IgD-negative memory B cell (primary cell): ENCODE measurements around the gene PILRB. TPM values are rescaled to one million over a fixed set of nuclear protein-coding genes. Genes with fewer than 3 reads are reported as not detected.
"Not testable (repeated sequence)": the region's sequence is repeated elsewhere in the genome, so short reads cannot be mapped to it uniquely, and the experiment has no call there.

Experiments used
- H3K27ac Mint-ChIP-seq, 3 donors: one replicate each; pipeline ENCODE4 v1.8.0; 2020 to 2022; ENCODE audit warnings: mild to moderate bottlenecking in 3 of 3, mixed read lengths in 3 of 3, moderate library complexity in 1 of 3
- H3K27me3 Mint-ChIP-seq: one replicate; pipeline ENCODE4 v1.8.0; 2021; ENCODE audit warnings: mixed read lengths
- H3K36me3 Mint-ChIP-seq: one replicate; pipeline ENCODE4 v1.8.0; 2020; ENCODE audit warnings: mild to moderate bottlenecking, mixed read lengths
- H3K4me1 Mint-ChIP-seq, 3 donors: one replicate each; pipeline ENCODE4 v1.8.0; 2020 to 2022; ENCODE audit warnings: mixed read lengths in 3 of 3, mild to moderate bottlenecking in 1 of 3
- H3K4me3 Mint-ChIP-seq, 4 donors: one replicate each; pipeline ENCODE4 v1.8.0; 2020 to 2022; ENCODE audit warnings: mild to moderate bottlenecking in 4 of 4, mixed read lengths in 4 of 4, moderate library complexity in 3 of 4
- H3K9me3 Mint-ChIP-seq, 3 donors: one replicate each; pipeline ENCODE4 v1.8.0; 2020 to 2021; ENCODE audit warnings: mixed read lengths in 3 of 3, mild to moderate bottlenecking in 1 of 3
- polyA plus RNA-seq: library from polyadenylated mRNA; unstranded; fragments of 300-500 nt; fragmentation: Illumina TruSeq; gene quantifications from one replicate; pipeline ENCODE4 v1.2.3, GENCODE V29; 2021

Gene PILRB
- polyA plus RNA-seq, 1 donor from 2014 or later: 14.3 TPM

DNA sequence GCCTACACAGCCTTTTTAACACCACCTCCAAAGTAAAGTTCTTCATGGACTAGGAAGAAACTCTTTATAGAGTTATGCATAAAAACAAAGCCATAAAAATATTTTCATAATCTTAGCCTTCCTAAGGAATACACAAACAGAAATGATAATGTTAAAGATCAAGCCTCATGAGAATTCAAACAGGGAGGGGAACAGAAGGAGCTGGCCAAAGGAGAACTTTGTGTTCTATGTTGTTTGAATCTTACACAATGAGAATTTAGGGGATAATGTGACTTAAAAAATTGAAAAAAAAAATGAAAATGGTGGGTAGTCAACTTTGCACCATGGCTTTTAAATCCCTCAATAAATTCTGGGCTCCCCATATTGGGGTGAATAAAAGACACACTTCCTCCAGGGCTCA is 9.1 kb upstream of the PILRB start:
- H3K9me3 Mint-ChIP-seq: no peaks in the 10 kb centered on the region
- H3K27me3 Mint-ChIP-seq: no peaks in the 10 kb centered on the region
- no peaks in the 10 kb centered on the region for H3K36me3 Mint-ChIP-seq
- no peak overlapping the region for H3K4me3 Mint-ChIP-seq
- no peak overlapping the region for H3K27ac Mint-ChIP-seq
- H3K4me1 Mint-ChIP-seq: peaks cover 0 to 15% (median 12%) of the 10 kb centered on the region in 3 donors

DNA sequence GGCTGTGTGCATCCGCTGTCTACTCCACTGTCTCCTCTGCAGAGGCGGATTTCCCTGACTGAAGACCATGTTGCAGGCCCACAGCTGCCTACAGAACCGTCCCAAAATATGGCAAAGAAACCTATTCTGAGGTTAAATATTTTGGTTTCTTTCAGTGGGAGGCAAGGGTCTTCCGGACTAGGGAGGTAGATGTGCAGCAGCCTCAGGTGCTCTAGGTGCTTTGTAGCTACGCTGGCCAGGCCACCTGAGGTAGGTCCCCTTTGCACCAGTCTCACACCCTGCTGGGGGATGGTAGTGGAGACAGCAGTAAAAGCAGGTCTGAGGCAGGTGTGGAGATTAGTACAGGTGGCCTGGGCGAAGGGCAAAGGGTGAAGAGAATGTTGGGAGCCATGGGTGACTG is 8.2 kb upstream of the PILRB start:
- Mint-ChIP-seq H3K27me3 (no peaks in the 10 kb centered on the region), H3K4me1 (peaks cover 0 to 7% (median 6%) of the 10 kb centered on the region in 3 donors), H3K27ac (peak overlapping the region in 1 of 3 donors; percentile 58), H3K4me3 (no peak overlapping the region), H3K9me3 (no peaks in the 10 kb centered on the region), H3K36me3 (no peaks in the 10 kb centered on the region)

DNA sequence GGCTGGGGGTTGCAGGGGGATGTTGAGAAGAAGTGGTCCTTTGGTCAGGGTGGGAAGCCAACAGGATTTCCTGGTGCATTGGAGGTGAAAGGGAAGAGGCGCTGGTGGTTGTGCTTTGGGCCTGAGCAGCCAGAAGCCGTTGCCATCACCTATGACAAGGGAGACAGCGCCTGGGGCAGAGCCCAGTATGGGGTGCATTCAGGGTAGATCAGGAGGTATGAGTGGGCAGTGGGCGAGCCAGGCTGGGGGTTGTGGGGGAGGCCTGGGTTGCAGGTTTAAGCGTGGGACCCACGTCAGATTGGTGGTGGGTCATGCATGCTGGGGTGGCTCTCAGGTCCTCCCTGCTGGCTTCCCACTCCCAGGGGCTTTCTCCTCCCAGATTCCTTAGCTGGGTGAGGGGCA is 6.3 kb upstream of the PILRB start:
- no peaks in the 10 kb centered on the region for H3K27me3 Mint-ChIP-seq
- peak overlapping the region in 1 of 3 donors; percentile 35 for H3K27ac Mint-ChIP-seq
- no peaks in the 10 kb centered on the region for H3K36me3 Mint-ChIP-seq
- peak overlapping the region in 1 of 4 donors; percentile 70 for H3K4me3 Mint-ChIP-seq
- H3K4me1 Mint-ChIP-seq: peaks cover 0 to 4% (median 4%) of the 10 kb centered on the region in 3 donors
- H3K9me3 Mint-ChIP-seq: no peaks in the 10 kb centered on the region

DNA sequence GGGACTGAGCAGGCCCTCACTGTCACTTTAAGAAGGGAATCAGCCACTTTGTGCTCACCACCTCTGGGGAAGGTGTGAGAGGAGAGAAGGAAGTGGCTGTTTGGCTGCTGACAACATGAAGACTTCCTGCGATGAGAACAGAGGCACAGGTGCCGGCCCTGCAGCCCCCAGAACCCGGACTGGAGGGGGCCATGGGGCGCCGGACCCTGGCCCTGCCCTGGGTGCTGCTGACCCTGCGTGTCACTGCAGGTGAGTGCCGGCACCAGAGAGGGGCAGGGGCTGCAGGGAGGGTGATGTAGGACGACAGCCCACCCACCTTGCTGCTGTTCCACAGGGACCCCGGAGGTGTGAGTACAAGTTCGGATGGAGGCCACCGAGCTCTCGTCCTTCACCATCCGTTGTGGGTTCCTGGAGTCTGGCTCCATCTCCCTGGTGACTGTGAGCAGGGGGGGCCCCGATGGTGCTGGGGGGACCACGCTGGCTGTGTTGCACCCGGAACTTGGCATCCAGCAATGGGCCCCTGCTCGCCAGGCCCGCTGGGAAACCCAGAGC is 5.6 kb upstream of the PILRB start:
- not testable (repeated sequence) for H3K27me3 Mint-ChIP-seq, H3K36me3 Mint-ChIP-seq, H3K27ac Mint-ChIP-seq

DNA sequence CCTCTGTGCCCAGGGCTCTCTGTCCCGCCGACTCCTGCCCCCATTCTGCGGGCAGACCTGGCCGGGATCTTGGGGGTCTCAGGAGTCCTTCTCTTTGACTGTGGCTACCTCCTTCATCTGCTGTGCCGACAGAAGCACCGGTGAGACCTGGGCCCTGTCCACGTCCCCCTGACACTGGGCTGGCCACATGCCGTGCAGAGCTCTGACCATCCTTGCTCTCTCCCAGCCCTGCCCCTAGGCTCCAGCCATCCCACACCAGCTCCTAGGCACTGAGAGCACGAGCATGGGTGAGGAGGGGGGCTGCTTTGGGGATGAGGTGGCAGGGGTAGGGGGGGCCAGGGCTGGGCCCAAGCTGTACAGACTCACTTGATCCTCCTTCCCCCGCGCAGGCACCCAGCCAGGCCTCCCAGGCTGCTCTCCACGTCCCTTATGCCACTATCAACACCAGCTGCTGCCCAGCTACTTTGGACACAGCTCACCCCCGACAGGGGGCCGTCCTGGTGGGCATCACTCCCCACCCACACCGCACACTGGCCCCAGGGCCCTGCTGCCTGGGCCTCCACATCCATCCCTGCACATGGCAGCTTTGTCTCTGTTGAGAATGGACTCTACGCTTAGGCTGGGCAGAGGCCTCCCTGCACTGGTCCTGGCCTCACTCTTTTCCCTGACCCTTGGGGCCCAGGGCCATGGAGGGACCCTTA is 4.8 kb upstream of the PILRB start:
- Mint-ChIP-seq H3K9me3 (no peaks in the 10 kb centered on the region), H3K4me3 (peak overlapping the region in 2 of 4 donors; percentile 27 to 34), H3K36me3 (no peaks in the 10 kb centered on the region), H3K4me1 (peaks cover 0 to 4% (median 4%) of the 10 kb centered on the region in 3 donors), H3K27ac (peak overlapping the region; percentile 41 to 86 (median 53)), H3K27me3 (no peaks in the 10 kb centered on the region)

More for the DNA sequence above, 5.6 kb upstream of the PILRB start:
- H3K9me3 Mint-ChIP-seq, H3K4me3 Mint-ChIP-seq, H3K4me1 Mint-ChIP-seq: not testable (repeated sequence)

DNA sequence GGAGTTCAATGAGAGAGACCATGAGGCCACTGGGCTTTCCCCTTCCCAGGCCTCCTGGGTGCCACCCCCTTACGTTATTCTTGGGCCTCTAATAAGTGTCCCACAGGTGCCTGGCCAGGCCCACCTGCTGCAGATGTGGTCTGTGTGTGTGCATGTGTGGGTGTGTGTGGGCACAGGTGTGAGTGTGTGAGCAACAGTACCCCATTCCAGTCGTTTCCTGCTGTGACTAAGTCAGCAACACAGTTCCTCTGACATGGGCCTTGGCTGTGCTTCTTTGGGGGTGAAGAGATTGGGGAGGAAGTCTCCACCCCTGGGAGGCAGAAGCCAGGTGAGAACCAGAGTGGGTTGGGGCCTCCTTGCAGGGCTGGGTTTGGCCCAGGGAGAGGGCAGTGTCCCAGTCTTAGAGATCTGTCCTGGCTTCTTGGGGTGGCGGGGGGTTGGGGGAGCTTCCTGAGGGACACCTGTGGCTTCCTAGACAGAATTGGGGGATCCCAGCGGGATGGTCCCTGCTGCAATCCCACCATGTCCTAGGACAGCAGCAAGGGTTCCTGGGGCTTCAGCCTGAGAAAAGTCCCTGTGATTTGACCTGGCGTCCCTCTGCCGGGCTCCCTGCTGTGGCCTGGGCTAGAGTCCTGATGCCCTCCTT is 4.1 kb upstream of the PILRB start:
- Mint-ChIP-seq H3K9me3 (no peaks in the 10 kb centered on the region), H3K4me3 (peak overlapping the region in 2 of 4 donors; percentile 38 to 77), H3K27me3 (no peaks in the 10 kb centered on the region), H3K36me3 (no peaks in the 10 kb centered on the region), H3K27ac (peak overlapping the region; percentile 41 to 86 (median 53)), H3K4me1 (peaks cover 5 to 10% (median 7%) of the 10 kb centered on the region in 3 donors)

DNA sequence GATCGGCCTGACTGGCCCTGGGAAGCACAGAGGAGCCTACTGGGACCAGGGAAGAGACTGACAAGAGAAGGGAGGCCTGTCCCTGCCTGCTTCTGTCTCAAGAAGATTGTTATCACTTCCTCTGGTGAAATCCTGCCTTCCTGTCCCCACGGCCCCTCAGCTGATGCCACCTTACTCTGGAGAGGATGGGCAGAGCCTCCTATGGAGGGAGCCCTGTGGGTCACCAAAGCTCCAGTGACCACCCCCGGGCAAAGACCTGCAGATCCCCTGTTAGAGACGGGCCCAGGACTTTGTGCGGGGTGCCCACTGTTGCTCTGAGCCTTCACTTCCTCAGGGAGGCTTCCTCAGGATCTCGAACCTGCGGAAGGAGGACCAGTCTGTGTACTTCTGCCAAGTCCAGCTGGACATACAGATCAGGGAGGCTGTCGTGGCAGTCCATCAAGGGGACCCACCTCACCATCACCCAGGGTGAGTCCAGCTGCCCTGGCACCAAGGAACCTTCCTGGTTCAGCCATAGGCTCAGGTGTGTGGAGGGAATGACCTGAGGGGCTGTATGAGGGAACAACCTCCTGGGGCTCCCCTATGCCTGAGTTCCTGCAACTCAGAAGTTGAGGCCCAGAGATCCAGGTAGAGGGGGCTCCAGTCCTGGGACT is 1.4 kb upstream of the PILRB start:
- Mint-ChIP-seq H3K4me3 (no peak overlapping the region), H3K36me3 (no peaks in the 10 kb centered on the region), H3K27ac (peak overlapping the region in 2 of 3 donors; percentile 27 to 35), H3K4me1 (peaks cover 5 to 8% (median 7%) of the 10 kb centered on the region in 3 donors), H3K9me3 (no peaks in the 10 kb centered on the region), H3K27me3 (no peaks in the 10 kb centered on the region)

DNA sequence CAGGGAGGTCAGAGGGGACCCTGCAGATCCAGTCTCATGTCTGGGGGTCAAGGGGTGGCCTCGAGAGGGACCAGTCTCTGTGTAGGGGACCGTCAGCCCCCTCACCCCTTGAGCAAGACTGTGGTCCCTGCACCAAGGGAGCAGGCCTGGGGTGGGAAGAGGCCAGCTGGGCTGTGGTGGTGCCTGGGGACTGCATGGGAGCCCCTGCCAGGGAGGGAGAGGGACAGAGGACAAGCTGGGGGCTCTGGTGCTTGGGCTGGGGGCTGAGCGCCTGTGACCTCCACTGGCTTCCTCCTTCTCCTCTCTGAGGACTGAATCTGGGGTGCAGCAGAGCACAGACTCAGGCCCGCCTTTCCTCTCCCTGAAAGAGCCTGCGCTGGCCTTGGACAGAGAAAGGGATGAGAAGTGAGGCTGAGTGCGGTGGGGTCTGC is 771 bp upstream of the PILRB start:
- peaks cover under 1% of the 10 kb centered on the region for H3K36me3 Mint-ChIP-seq

DNA sequence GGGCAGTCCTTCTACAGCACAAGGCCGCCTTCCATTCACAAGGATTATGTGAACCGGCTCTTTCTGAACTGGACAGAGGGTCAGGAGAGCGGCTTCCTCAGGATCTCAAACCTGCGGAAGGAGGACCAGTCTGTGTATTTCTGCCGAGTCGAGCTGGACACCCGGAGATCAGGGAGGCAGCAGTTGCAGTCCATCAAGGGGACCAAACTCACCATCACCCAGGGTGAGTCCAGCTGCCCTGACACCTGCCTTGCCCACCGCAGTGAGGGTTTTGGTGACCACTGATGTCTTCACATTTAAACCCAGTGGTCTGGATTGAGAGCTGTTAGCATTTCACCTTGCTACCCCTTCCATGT is 918 bp downstream of the PILRB start:
- Mint-ChIP-seq H3K4me1 (peaks cover 6 to 11% (median 7%) of the 10 kb centered on the region in 3 donors), H3K9me3 (no peaks in the 10 kb centered on the region), H3K4me3 (peak overlapping the region in 1 of 4 donors; percentile 25), H3K36me3 (peaks cover 3% of the 10 kb centered on the region), H3K27me3 (no peaks in the 10 kb centered on the region), H3K27ac (peak overlapping the region; percentile 64 to 84 (median 84))

More for the DNA sequence above, 771 bp upstream of the PILRB start:
- peak overlapping the region in 1 of 4 donors; percentile 39 for H3K4me3 Mint-ChIP-seq
- H3K4me1 Mint-ChIP-seq: peaks cover 5 to 7% (median 6%) of the 10 kb centered on the region in 3 donors
- H3K9me3 Mint-ChIP-seq: no peaks in the 10 kb centered on the region
- peak overlapping the region in 1 of 3 donors; percentile 74 for H3K27ac Mint-ChIP-seq
- H3K27me3 Mint-ChIP-seq: no peaks in the 10 kb centered on the region

DNA sequence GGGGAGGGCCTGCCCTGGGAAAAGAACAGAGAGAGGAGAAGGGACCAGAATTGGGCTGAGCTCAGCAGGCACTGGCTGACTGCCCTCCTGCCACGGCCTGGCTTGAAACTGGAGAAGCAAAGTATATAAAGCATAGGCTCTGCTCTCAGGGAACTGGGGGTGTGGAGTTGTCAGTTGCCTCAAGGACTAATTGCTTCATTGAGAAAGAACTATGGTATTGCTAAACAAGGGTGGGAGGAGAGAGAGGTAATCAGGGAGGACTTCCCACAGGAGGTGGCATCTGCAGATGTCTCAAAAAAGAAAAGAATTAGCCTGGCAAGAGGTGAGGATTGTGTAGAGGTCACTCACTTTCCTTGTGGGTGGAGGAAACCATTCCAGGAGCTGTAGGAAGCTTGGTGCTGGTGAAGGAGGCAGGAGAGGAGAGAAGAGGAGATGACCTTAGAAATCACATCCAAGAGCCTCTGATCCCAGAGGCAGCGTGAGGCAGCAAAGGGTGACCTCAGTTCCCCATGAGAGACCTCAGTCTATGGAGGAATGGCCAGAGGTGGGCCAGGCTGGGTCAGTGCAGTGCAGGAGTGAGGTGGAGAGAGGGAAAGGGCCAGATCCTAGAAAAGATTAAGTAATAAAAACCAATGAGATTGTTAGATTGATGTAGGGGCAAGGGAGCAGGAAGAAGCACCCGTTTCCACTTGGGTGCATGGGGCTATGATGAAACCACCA is 2.4 kb downstream of the PILRB start:
- Mint-ChIP-seq H3K4me1 (peaks cover 12 to 20% (median 17%) of the 10 kb centered on the region in 3 donors), H3K27me3 (no peaks in the 10 kb centered on the region), H3K4me3 (no peak overlapping the region), H3K36me3 (peaks cover 3% of the 10 kb centered on the region), H3K9me3 (no peaks in the 10 kb centered on the region), H3K27ac (peak overlapping the region in 2 of 3 donors; percentile 57 to 87)

DNA sequence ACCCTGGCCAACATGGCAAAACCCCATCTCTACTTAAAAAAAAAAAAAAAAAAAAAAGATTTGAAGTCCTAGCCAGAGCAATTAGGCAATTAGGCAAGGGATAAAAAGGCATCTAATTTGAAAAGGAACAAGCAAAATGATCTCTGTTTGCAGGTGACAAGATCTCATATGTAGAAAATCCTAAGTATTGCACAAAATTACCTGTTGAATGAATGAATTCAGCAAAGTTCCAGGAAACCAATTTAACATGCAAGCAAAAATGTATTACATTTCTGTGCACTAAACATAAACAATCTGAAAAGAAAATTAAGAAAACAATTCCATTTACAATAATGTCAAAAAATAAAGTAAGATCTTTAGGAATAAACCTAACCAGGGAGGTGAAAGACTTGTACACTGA is 5.2 kb downstream of the PILRB start:
- no peaks in the 10 kb centered on the region for H3K27me3 Mint-ChIP-seq
- H3K9me3 Mint-ChIP-seq: no peaks in the 10 kb centered on the region
- H3K4me1 Mint-ChIP-seq: peaks cover 38 to 44% (median 39%) of the 10 kb centered on the region in 3 donors
- H3K27ac Mint-ChIP-seq: peak overlapping the region; percentile 6 to 77 (median 59)
- H3K36me3 Mint-ChIP-seq: peaks cover 3% of the 10 kb centered on the region
- no peak overlapping the region for H3K4me3 Mint-ChIP-seq

DNA sequence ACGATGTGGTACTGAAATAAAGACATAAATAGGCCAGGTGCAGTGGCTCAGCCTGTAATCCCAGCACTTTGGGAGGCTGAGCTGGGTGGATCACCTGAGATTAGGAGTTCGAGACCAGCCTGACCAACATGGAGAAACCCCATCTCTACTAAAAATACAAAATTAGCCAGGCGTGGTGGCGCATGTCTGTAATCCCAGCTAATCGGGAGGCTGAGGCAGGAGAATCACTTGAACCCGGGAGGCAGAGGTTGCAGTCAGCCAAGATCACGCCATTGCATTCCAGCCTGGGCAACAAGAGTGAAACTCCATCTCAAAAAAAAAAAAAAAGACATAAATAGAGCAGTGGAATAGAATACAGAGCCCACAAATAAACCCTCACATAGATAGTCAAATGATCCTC is 5.9 kb downstream of the PILRB start:
- H3K9me3 Mint-ChIP-seq, H3K36me3 Mint-ChIP-seq, H3K27me3 Mint-ChIP-seq: not testable (repeated sequence)
- H3K27ac Mint-ChIP-seq: peak overlapping the region; percentile 59 to 77 (median 67)
- H3K4me3 Mint-ChIP-seq: peak overlapping the region in 1 of 4 donors; percentile 73
- H3K4me1 Mint-ChIP-seq: peaks cover 37 to 44% (median 40%) of the 10 kb centered on the region in 3 donors

DNA sequence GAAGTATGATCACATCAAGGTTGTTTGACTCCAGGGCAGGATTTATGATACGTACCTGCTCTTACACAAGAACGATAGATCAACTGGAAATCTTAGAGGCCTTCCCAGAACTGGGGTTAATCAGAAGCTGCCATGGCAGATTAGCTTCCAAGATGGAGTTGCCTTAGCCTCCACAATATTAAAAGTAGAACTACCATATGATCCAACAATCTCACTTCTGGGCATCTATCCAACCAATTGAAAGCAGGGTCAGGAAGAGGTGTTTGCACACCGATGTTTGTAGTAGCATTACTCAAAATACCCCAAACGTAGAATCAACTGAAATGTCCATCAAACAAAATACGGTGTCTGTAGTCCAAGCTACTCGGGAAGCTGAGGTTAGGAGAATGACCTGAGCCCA is 6.6 kb downstream of the PILRB start:
- no peaks in the 10 kb centered on the region for H3K27me3 Mint-ChIP-seq
- H3K36me3 Mint-ChIP-seq: peaks cover 3% of the 10 kb centered on the region
- peak overlapping the region; percentile 8 to 77 (median 67) for H3K27ac Mint-ChIP-seq
- H3K4me3 Mint-ChIP-seq: peak overlapping the region in 2 of 4 donors; percentile 58 to 73
- H3K4me1 Mint-ChIP-seq: peaks cover 43 to 48% (median 45%) of the 10 kb centered on the region in 3 donors
- H3K9me3 Mint-ChIP-seq: no peaks in the 10 kb centered on the region

DNA sequence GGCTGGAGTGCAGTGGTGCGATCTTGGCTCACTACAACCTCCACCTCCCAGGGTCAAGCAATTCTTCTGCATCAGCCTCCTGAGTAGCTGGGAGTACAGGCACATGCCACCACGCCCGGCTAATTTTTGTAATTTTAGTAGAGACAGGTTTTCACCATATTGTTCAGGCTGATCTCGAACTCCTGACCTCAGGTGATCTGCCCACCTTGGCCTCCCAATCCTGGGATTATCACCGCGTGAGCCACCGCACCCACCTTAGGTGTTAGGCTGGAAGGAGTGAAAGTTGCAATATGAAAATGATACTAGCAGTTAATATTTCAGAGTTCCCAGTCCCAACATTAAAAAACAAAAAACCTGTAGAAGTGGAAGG is 8.1 kb downstream of the PILRB start:
- Mint-ChIP-seq H3K4me1 (peaks cover 48 to 52% (median 49%) of the 10 kb centered on the region in 3 donors), H3K27ac (peak overlapping the region; percentile 86 to 99 (median 99))
- not testable (repeated sequence) for H3K27me3 Mint-ChIP-seq

More for the DNA sequence above, 8.1 kb downstream of the PILRB start:
- H3K36me3 Mint-ChIP-seq, H3K9me3 Mint-ChIP-seq: not testable (repeated sequence)
- peak overlapping the region in 3 of 4 donors; percentile 54 to 85 (median 72) for H3K4me3 Mint-ChIP-seq
